ENCODE results near the gene MICAL3. TPM values are rescaled to one million over a fixed set of nuclear protein-coding genes. Genes with fewer than 3 reads are reported as not detected.

MICAL3 gene
- polyA plus RNA-seq, 1 of the 3 experiments (the other 2 are of a cell fraction): 83.1 TPM

DNA sequence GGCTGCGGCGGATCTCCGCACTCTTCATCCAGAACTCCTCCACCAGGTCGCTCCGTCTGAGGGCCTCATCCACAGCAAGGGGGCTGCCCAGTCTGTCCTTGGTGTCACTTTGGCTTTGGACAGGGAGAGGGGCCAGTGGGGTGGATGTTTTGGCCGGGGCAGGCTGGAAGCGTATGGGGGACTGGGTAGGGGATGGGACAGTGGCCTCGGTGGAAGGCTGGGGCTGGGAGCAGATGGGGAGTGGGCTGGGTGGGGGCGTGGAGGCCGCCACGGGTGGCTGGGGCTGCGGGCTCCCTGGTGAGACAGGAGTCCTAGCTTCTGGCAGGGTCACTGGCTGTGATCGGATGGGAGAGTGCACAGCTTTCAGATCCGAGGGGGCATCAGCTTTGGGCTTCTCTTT lies 205.7 kb downstream of the MICAL3 start:
- POLR2A ChIA-PET: no interaction called here
- Histone ChIP-seq H3K4me3 (ENCODE audit: low read depth in 2 of 2, low read length in 1 of 2) (no peak overlapping the region), H3K9me3 (no peaks in the 10 kb centered on the region), H3K4me1 (ENCODE audit: control insufficient read depth in 1 of 2, insufficient read depth in 2 of 2, low read depth in 1 of 2, low read length in 1 of 2) (no peaks in the 10 kb centered on the region), H2AFZ (ENCODE audit: low read depth) (no peak overlapping the region), H3K9ac (no peak overlapping the region), H4K20me1 (ENCODE audit: insufficient read depth) (no peaks in the 10 kb centered on the region), H3K79me2 (ENCODE audit: insufficient read depth) (no peaks in the 10 kb centered on the region), H3K4me2 (no peak overlapping the region), H3K9me2 (no peaks in the 10 kb centered on the region), H3K27ac (ENCODE audit: low read depth in 2 of 2, low read length in 1 of 2) (no peak overlapping the region), H3K36me3 (replicated peaks in 1 of 2; ENCODE audit: control insufficient read depth in 1 of 2, insufficient read depth in 2 of 2, low read length in 1 of 2) (peaks cover 0 to 71% of the 10 kb centered on the region in 2 experiments), H3F3A (replicated peaks; ENCODE audit: insufficient read depth) (no peaks in the 10 kb centered on the region), H3K27me3 (ENCODE audit: insufficient read depth) (no peaks in the 10 kb centered on the region)
- TF ChIP-seq, protein P1, sequence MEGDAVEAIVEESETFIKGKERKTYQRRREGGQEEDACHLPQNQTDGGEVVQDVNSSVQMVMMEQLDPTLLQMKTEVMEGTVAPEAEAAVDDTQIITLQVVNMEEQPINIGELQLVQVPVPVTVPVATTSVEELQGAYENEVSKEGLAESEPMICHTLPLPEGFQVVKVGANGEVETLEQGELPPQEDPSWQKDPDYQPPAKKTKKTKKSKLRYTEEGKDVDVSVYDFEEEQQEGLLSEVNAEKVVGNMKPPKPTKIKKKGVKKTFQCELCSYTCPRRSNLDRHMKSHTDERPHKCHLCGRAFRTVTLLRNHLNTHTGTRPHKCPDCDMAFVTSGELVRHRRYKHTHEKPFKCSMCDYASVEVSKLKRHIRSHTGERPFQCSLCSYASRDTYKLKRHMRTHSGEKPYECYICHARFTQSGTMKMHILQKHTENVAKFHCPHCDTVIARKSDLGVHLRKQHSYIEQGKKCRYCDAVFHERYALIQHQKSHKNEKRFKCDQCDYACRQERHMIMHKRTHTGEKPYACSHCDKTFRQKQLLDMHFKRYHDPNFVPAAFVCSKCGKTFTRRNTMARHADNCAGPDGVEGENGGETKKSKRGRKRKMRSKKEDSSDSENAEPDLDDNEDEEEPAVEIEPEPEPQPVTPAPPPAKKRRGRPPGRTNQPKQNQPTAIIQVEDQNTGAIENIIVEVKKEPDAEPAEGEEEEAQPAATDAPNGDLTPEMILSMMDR (IDR thresholded peaks at IDR 0.05): no peak
- TF ChIP-seq SMC3 (IDR thresholded peaks at IDR 0.05; ENCODE audit: low read depth, low read length) (no peak), JUND (IDR thresholded peaks at IDR 0.05) (no peak)
- TF ChIP-seq, protein P2, sequence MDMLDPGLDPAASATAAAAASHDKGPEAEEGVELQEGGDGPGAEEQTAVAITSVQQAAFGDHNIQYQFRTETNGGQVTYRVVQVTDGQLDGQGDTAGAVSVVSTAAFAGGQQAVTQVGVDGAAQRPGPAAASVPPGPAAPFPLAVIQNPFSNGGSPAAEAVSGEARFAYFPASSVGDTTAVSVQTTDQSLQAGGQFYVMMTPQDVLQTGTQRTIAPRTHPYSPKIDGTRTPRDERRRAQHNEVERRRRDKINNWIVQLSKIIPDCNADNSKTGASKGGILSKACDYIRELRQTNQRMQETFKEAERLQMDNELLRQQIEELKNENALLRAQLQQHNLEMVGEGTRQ (IDR thresholded peaks at IDR 0.05; ENCODE audit: borderline replicate concordance, low read depth, low read length): no peak
- TF ChIP-seq, protein P3, sequence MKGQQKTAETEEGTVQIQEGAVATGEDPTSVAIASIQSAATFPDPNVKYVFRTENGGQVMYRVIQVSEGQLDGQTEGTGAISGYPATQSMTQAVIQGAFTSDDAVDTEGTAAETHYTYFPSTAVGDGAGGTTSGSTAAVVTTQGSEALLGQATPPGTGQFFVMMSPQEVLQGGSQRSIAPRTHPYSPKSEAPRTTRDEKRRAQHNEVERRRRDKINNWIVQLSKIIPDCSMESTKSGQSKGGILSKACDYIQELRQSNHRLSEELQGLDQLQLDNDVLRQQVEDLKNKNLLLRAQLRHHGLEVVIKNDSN (IDR thresholded peaks at IDR 0.05; ENCODE audit: borderline replicate concordance, low read depth): no peak
- CTCF ChIA-PET: interaction anchor here (1.1 to 3.7 kb wide), 4 partner anchors 11 to 258 kb away, joined by 3 to 19 read pairs (median 4); no protein-coding TSS in a partner anchor
- WGBS (ENCODE audit: low lambda C conversion rate): 98% methylated on average over 8 of the region's 14 CpGs
- DNase-seq: no peak

DNA sequence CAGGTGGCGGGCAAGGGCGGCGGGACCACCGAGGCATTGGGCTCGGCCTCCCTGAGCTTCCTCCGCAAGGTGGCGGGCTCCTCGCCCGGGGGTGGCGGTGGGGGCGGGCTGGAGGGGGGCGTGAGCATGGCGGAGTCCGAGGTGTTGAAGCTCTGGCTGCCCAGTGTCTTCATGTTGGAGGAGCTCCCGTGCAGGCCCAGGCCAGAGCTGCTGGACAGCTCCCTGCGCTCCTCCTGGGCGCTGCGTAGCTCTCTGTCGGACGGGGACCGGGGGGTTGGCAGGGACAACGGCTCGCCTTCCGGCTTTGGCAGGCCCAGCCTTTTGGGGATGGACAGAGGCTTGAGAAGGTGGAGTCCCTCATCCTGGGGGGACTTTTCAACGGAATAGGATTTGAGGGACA lies 206.2 kb downstream of the MICAL3 start:
- Histone ChIP-seq H3K27me3 (ENCODE audit: insufficient read depth) (no peaks in the 10 kb centered on the region), H4K20me1 (ENCODE audit: insufficient read depth) (no peaks in the 10 kb centered on the region), H3K36me3 (replicated peaks in 1 of 2; ENCODE audit: control insufficient read depth in 1 of 2, insufficient read depth in 2 of 2, low read length in 1 of 2) (peaks cover 0 to 74% of the 10 kb centered on the region in 2 experiments), H3K9me3 (no peaks in the 10 kb centered on the region), H3K27ac (ENCODE audit: low read depth in 2 of 2, low read length in 1 of 2) (no peak overlapping the region), H3K4me3 (ENCODE audit: low read depth in 2 of 2, low read length in 1 of 2) (no peak overlapping the region), H2AFZ (ENCODE audit: low read depth) (no peak overlapping the region), H3K9me2 (no peaks in the 10 kb centered on the region), H3F3A (replicated peaks; ENCODE audit: insufficient read depth) (no peaks in the 10 kb centered on the region), H3K9ac (no peak overlapping the region), H3K79me2 (ENCODE audit: insufficient read depth) (no peaks in the 10 kb centered on the region), H3K4me1 (ENCODE audit: control insufficient read depth in 1 of 2, insufficient read depth in 2 of 2, low read depth in 1 of 2, low read length in 1 of 2) (no peaks in the 10 kb centered on the region), H3K4me2 (no peak overlapping the region)
- no peak for DNase-seq
- CTCF ChIA-PET: interaction anchor here (1.2 to 3.7 kb wide), 4 partner anchors 11 to 258 kb away, joined by 3 to 19 read pairs (median 4); no protein-coding TSS in a partner anchor
- POLR2A ChIA-PET: no interaction called here
- TF ChIP-seq, protein P1 (IDR thresholded peaks at IDR 0.05): no peak
- no peak for TF ChIP-seq NFIC (IDR thresholded peaks at IDR 0.05; ENCODE audit: borderline replicate concordance)
- peak; percentile 68; the same call in 1 of the 2 replicates for TF ChIP-seq REST (IDR thresholded peaks at IDR 0.05; ENCODE audit: low read depth, low read length)
- TF ChIP-seq, protein P3 (IDR thresholded peaks at IDR 0.05; ENCODE audit: borderline replicate concordance, low read depth): no peak
- TF ChIP-seq NRF1 (IDR thresholded peaks at IDR 0.05; ENCODE audit: low read depth, low read length): no peak
- 90% methylated on average over 14 of the region's 25 CpGs for WGBS (ENCODE audit: low lambda C conversion rate)
